ENCODE data around the gene EWSR1. TPM values are rescaled to one million over a fixed set of nuclear protein-coding genes. Genes with fewer than 3 reads are reported as not detected.

EWSR1 gene
- total RNA-seq, 4 donors from 2014 or later: 174 to 211 (median 188) TPM

- 82 to 89% methylated on average over 2 of the region's 7 CpGs for WGBS, 2 donors
- Histone ChIP-seq H3K27me3 (no peaks in the 10 kb centered on the region), H3K9me3 (no peaks in the 10 kb centered on the region), H3K4me1 (peaks cover 0 to 25% (median 10%) of the 10 kb centered on the region in 4 donors), H3K4me3 (no peak overlapping the region), H3K27ac (peak overlapping the region in 3 of 4 donors; percentile 20 to 76 (median 50)), H3K36me3 (no peaks in the 10 kb centered on the region)
- TF ChIP-seq, protein P1, sequence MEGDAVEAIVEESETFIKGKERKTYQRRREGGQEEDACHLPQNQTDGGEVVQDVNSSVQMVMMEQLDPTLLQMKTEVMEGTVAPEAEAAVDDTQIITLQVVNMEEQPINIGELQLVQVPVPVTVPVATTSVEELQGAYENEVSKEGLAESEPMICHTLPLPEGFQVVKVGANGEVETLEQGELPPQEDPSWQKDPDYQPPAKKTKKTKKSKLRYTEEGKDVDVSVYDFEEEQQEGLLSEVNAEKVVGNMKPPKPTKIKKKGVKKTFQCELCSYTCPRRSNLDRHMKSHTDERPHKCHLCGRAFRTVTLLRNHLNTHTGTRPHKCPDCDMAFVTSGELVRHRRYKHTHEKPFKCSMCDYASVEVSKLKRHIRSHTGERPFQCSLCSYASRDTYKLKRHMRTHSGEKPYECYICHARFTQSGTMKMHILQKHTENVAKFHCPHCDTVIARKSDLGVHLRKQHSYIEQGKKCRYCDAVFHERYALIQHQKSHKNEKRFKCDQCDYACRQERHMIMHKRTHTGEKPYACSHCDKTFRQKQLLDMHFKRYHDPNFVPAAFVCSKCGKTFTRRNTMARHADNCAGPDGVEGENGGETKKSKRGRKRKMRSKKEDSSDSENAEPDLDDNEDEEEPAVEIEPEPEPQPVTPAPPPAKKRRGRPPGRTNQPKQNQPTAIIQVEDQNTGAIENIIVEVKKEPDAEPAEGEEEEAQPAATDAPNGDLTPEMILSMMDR (IDR thresholded peaks at IDR 0.05): no peak
- TF ChIP-seq POLR2A (IDR thresholded peaks at IDR 0.05) (no peak), EP300 (IDR thresholded peaks at IDR 0.05) (no peak)
- no peak for DNase-seq (ENCODE audit: low spot score in 2 of 2)
Observed at GRCh38 chr22:29224859-29225410, 43.1 kb upstream of the EWSR1 start.

- TF ChIP-seq POLR2A (IDR thresholded peaks at IDR 0.05) (no peak), EP300 (IDR thresholded peaks at IDR 0.05) (peak in 1 of 2 donors; percentile 59)
- TF ChIP-seq, protein P1 (IDR thresholded peaks at IDR 0.05): no peak
- H3K9me3 ChIP-seq: no peaks in the 10 kb centered on the region
- peaks cover 0 to 25% (median 10%) of the 10 kb centered on the region in 4 donors for H3K4me1 ChIP-seq
- peak overlapping the region; percentile 20 to 76 (median 51) for H3K27ac ChIP-seq
- 12 to 20% methylated on average over 12 to 16 of the region's 16 CpGs for WGBS, 2 donors
- no peaks in the 10 kb centered on the region for H3K36me3 ChIP-seq
- DNase-seq (ENCODE audit: low spot score in 2 of 2): peak; percentile 56 to 60
- no peaks in the 10 kb centered on the region for H3K27me3 ChIP-seq
- no peak overlapping the region for H3K4me3 ChIP-seq
Observed at GRCh38 chr22:29225422-29226090, 42.5 kb upstream of the EWSR1 start.

- no peaks in the 10 kb centered on the region for H3K9me3 ChIP-seq
- H3K4me1 ChIP-seq: peaks cover 0 to 25% (median 10%) of the 10 kb centered on the region in 4 donors
- 87 to 94% methylated on average over 11 of the region's 11 CpGs for WGBS, 2 donors
- no peak for DNase-seq (ENCODE audit: low spot score in 2 of 2)
- H3K27ac ChIP-seq: peak overlapping the region in 3 of 4 donors; percentile 20 to 76 (median 40)
- TF ChIP-seq, protein P1 (IDR thresholded peaks at IDR 0.05): no peak
- TF ChIP-seq EP300 (IDR thresholded peaks at IDR 0.05): no peak
- TF ChIP-seq POLR2A (IDR thresholded peaks at IDR 0.05): no peak
- no peaks in the 10 kb centered on the region for H3K27me3 ChIP-seq
- no peaks in the 10 kb centered on the region for H3K36me3 ChIP-seq
- H3K4me3 ChIP-seq: no peak overlapping the region
Observed at GRCh38 chr22:29226351-29226981, 41.6 kb upstream of the EWSR1 start.

GRCh38 chr22:29230972-29231875, 36.8 kb upstream of the EWSR1 start:
- WGBS, 2 donors: 89% methylated on average over 16 to 19 of the region's 19 CpGs
- Histone ChIP-seq H3K27me3 (no peaks in the 10 kb centered on the region), H3K4me3 (no peak overlapping the region), H3K27ac (no peak overlapping the region), H3K36me3 (no peaks in the 10 kb centered on the region), H3K4me1 (peaks cover 0 to 5% (median 0%) of the 10 kb centered on the region in 4 donors), H3K9me3 (peaks cover 0 to 5% (median 0%) of the 10 kb centered on the region in 4 donors)
- TF ChIP-seq POLR2A (IDR thresholded peaks at IDR 0.05) (no peak), EP300 (IDR thresholded peaks at IDR 0.05) (no peak)
- TF ChIP-seq, protein P1 (IDR thresholded peaks at IDR 0.05): no peak
- no peak for DNase-seq (ENCODE audit: low spot score in 2 of 2)
